Mesenchymal stem cell (in vitro differentiated cells and primary cell): Measurements from ENCODE around the gene SBNO2.

Source experiments
- DNase-seq: peaks from one replicate; pipeline ENCODE4 v3.0.0-alpha.2; 2013
- H2AFZ ChIP-seq: one replicate; pipeline ENCODE4 v1.6.1; 2013; ENCODE audit warnings: low read depth, mild to moderate bottlenecking, control low read depth, inconsistent platforms, low read length, moderate library complexity
- H2AK5ac ChIP-seq: 2 replicates; pipeline ENCODE4 v1.6.1; 2013; ENCODE audit warnings: low read length, moderate library complexity, mild to moderate bottlenecking, inconsistent platforms; ENCODE audit not compliant: severe bottlenecking
- H2BK120ac ChIP-seq: one replicate; pipeline ENCODE4 v1.6.1; 2013; ENCODE audit warnings: low read depth, mild to moderate bottlenecking, inconsistent platforms, low read length, moderate library complexity
- H2BK12ac ChIP-seq, 2 experiments: one replicate each; pipeline ENCODE4 v1.6.1; 2013; ENCODE audit warnings: inconsistent platforms in 2 of 2, low read length in 2 of 2, mild to moderate bottlenecking in 2 of 2, moderate library complexity in 2 of 2, control low read depth in 1 of 2
- H2BK15ac ChIP-seq: one replicate; pipeline ENCODE4 v1.6.1; 2013; ENCODE audit warnings: mild to moderate bottlenecking, low read depth, inconsistent platforms; ENCODE audit not compliant: poor library complexity, severe bottlenecking
- H2BK5ac ChIP-seq: 2 replicates; pipeline ENCODE4 v1.6.1; 2013; ENCODE audit warnings: low read depth, mild to moderate bottlenecking, low read length, control low read depth, inconsistent platforms; ENCODE audit not compliant: poor library complexity, severe bottlenecking
- H3K14ac ChIP-seq, 2 experiments: one replicate each; pipeline ENCODE4 v1.6.1; 2013; ENCODE audit warnings: inconsistent platforms in 2 of 2, low read length in 2 of 2, control low read depth in 1 of 2, mild to moderate bottlenecking in 1 of 2, moderate library complexity in 1 of 2
- H3K18ac ChIP-seq, 2 experiments: one replicate each; pipeline ENCODE4 v1.6.1; 2013; ENCODE audit warnings: inconsistent platforms in 2 of 2, low read length in 2 of 2, control low read depth in 1 of 2, low read depth in 1 of 2, mild to moderate bottlenecking in 1 of 2
- H3K23ac ChIP-seq, 2 experiments: one replicate each; pipeline ENCODE4 v1.6.1; 2013; ENCODE audit warnings: inconsistent platforms in 2 of 2, low read length in 2 of 2, mild to moderate bottlenecking in 2 of 2, moderate library complexity in 2 of 2, control low read depth in 1 of 2
- H3K27ac ChIP-seq: 2 replicates; pipeline ENCODE4 v1.5.1; 2013; ENCODE audit warnings: mild to moderate bottlenecking, moderate library complexity, low read length, control low read depth, inconsistent platforms; ENCODE audit not compliant: poor library complexity, severe bottlenecking
- H3K27me3 ChIP-seq, 2 experiments: 2 replicates each; pipeline versions ENCODE4 v1.6.1 to v1.7.0; 2013; ENCODE audit warnings: low read length in 2 of 2, mild to moderate bottlenecking in 2 of 2, moderate library complexity in 2 of 2, control low read depth in 1 of 2, inconsistent platforms in 1 of 2; ENCODE audit not compliant: control insufficient read depth in 1 of 2, insufficient read depth in 1 of 2
- H3K36me3 ChIP-seq, 2 experiments: 2 replicates each; pipeline versions ENCODE4 v1.6.1 to v1.7.0; 2013; ENCODE audit warnings: low read length in 2 of 2, control low read depth in 1 of 2, inconsistent platforms in 1 of 2, low read depth in 1 of 2, mild to moderate bottlenecking in 1 of 2; ENCODE audit not compliant: insufficient read depth in 2 of 2, control insufficient read depth in 1 of 2
- H3K4ac ChIP-seq, 2 experiments: one replicate each; pipeline ENCODE4 v1.6.1; 2013; ENCODE audit warnings: inconsistent platforms in 2 of 2, low read length in 2 of 2, mild to moderate bottlenecking in 2 of 2, moderate library complexity in 2 of 2, control low read depth in 1 of 2, low read depth in 1 of 2
- H3K4me1 ChIP-seq: 2 replicates; pipeline ENCODE4 v1.6.1; 2013; ENCODE audit warnings: low read depth, low read length, control low read depth; ENCODE audit not compliant: control insufficient read depth, insufficient read depth
- H3K4me2 ChIP-seq: 2 replicates; pipeline ENCODE4 v1.6.1; 2013; ENCODE audit warnings: low read length, mild to moderate bottlenecking, inconsistent platforms; ENCODE audit not compliant: poor library complexity, severe bottlenecking
- H3K4me3 ChIP-seq, 2 experiments: 2 replicates each; pipeline versions ENCODE4 v1.5.1 to v1.7.0; 2013; ENCODE audit warnings: low read length in 2 of 2, mild to moderate bottlenecking in 2 of 2, control low read depth in 1 of 2, low read depth in 1 of 2; ENCODE audit not compliant: insufficient read depth in 1 of 2
- H3K79me1 ChIP-seq: replicated peaks from 2 replicates; pipeline ENCODE4 v1.6.1; 2013; ENCODE audit warnings: mild to moderate bottlenecking, control low read depth, low read length, inconsistent platforms; ENCODE audit not compliant: poor library complexity, severe bottlenecking
- H3K9ac ChIP-seq: 2 replicates; pipeline ENCODE4 v1.7.0; 2013; ENCODE audit warnings: mild to moderate bottlenecking, low read length, moderate library complexity
- H3K9me3 ChIP-seq: 2 replicates; pipeline ENCODE4 v1.7.0; 2013; ENCODE audit warnings: mild to moderate bottlenecking, low read length; ENCODE audit not compliant: control insufficient read depth
- H4K8ac ChIP-seq: one replicate; pipeline ENCODE4 v1.6.1; 2013; ENCODE audit warnings: inconsistent platforms, mild to moderate bottlenecking, low read length, moderate library complexity
- H4K91ac ChIP-seq: one replicate; pipeline ENCODE4 v1.6.1; 2013; ENCODE audit warnings: mild to moderate bottlenecking, low read length, inconsistent platforms
- WGBS: methylation state at CpG from one replicate; pipeline ENCODE4 v1.1.7; 2013; ENCODE audit warnings: mixed read lengths; 5-methylcytosine and 5-hydroxymethylcytosine counted together

SBNO2 gene

GRCh38 chr19:1221904-1222255 lies 47.8 kb upstream of the SBNO2 start:
- Histone ChIP-seq H3K9ac (peak overlapping the region; percentile 36), H2BK120ac (no peak overlapping the region), H3K4me3 (no peak overlapping the region), H3K79me1 (peaks cover 44% of the 10 kb centered on the region), H3K36me3 (peaks cover 29 to 88% of the 10 kb centered on the region in 2 experiments), H3K4ac (no peak overlapping the region), H3K23ac (no peak overlapping the region), H3K4me1 (peaks cover 45% of the 10 kb centered on the region), H3K27ac (no peak overlapping the region), H3K27me3 (no peaks in the 10 kb centered on the region), H3K4me2 (no peak overlapping the region), H3K14ac (no peak overlapping the region), H2AFZ (no peak overlapping the region), H4K8ac (no peak overlapping the region), H2BK15ac (no peak overlapping the region), H2BK5ac (no peak overlapping the region), H4K91ac (no peak overlapping the region), H3K18ac (no peak overlapping the region), H3K9me3 (no peaks in the 10 kb centered on the region), H2AK5ac (peak overlapping the region; percentile 21), H2BK12ac (no peak overlapping the region)
- DNase-seq = no peak
- 94% methylated on average over 22 of the region's 22 CpGs for WGBS

GRCh38 chr19:1220976-1221903 lies 47.2 kb upstream of the SBNO2 start:
- Histone ChIP-seq H2AFZ (no peak overlapping the region), H2BK5ac (no peak overlapping the region), H3K4me1 (peaks cover 47% of the 10 kb centered on the region), H3K18ac (no peak overlapping the region), H3K79me1 (peaks cover 44% of the 10 kb centered on the region), H4K91ac (peak overlapping the region; percentile 58), H3K4me3 (no peak overlapping the region), H2BK15ac (no peak overlapping the region), H3K14ac (no peak overlapping the region), H2BK120ac (no peak overlapping the region), H3K9me3 (no peaks in the 10 kb centered on the region), H4K8ac (no peak overlapping the region), H3K23ac (no peak overlapping the region), H2AK5ac (peak overlapping the region; percentile 21), H2BK12ac (no peak overlapping the region), H3K36me3 (peaks cover 29 to 84% of the 10 kb centered on the region in 2 experiments), H3K4ac (peak overlapping the region in 1 of 2 experiments; percentile 59), H3K4me2 (no peak overlapping the region), H3K9ac (peak overlapping the region; percentile 36), H3K27ac (no peak overlapping the region), H3K27me3 (no peaks in the 10 kb centered on the region)
- DNase-seq = peak; percentile 72
- WGBS = 83% methylated on average over 37 of the region's 38 CpGs

- Histone ChIP-seq H3K14ac (no peak overlapping the region), H3K4ac (no peak overlapping the region), H3K18ac (no peak overlapping the region), H2BK120ac (no peak overlapping the region), H3K27me3 (no peaks in the 10 kb centered on the region), H3K36me3 (peaks cover 29 to 77% of the 10 kb centered on the region in 2 experiments), H2AK5ac (no peak overlapping the region), H2BK12ac (no peak overlapping the region), H4K8ac (no peak overlapping the region), H2AFZ (no peak overlapping the region), H3K4me3 (no peak overlapping the region), H3K79me1 (peaks cover 44% of the 10 kb centered on the region), H3K4me2 (no peak overlapping the region), H3K4me1 (peaks cover 42% of the 10 kb centered on the region), H2BK5ac (no peak overlapping the region), H2BK15ac (no peak overlapping the region), H3K9ac (no peak overlapping the region), H4K91ac (no peak overlapping the region), H3K23ac (no peak overlapping the region), H3K9me3 (no peaks in the 10 kb centered on the region), H3K27ac (no peak overlapping the region)
- DNase-seq = no peak
- WGBS = 94% methylated on average over 33 of the region's 33 CpGs
Observed at GRCh38 chr19:1220477-1220930, 46.4 kb upstream of the SBNO2 start.

- H3K14ac ChIP-seq = no peak overlapping the region
- no peaks in the 10 kb centered on the region for H3K9me3 ChIP-seq
- peaks cover 45% of the 10 kb centered on the region for H3K4me1 ChIP-seq
- H2BK12ac ChIP-seq = no peak overlapping the region
- no peak overlapping the region for H3K4me3 ChIP-seq
- DNase-seq = no peak
- H3K4me2 ChIP-seq = no peak overlapping the region
- WGBS = 96% methylated on average over 19 of the region's 19 CpGs
- H2BK120ac ChIP-seq = no peak overlapping the region
- H3K27me3 ChIP-seq = no peaks in the 10 kb centered on the region
- no peak overlapping the region for H3K9ac ChIP-seq
- no peak overlapping the region for H3K4ac ChIP-seq
- H4K91ac ChIP-seq = no peak overlapping the region
- H2BK15ac ChIP-seq = no peak overlapping the region
- H4K8ac ChIP-seq = no peak overlapping the region
- H3K36me3 ChIP-seq = peaks cover 29 to 80% of the 10 kb centered on the region in 2 experiments
- peaks cover 43% of the 10 kb centered on the region for H3K79me1 ChIP-seq
- H3K23ac ChIP-seq = no peak overlapping the region
- no peak overlapping the region for H2AK5ac ChIP-seq
- no peak overlapping the region for H2AFZ ChIP-seq
- no peak overlapping the region for H3K18ac ChIP-seq
- H2BK5ac ChIP-seq = no peak overlapping the region
- no peak overlapping the region for H3K27ac ChIP-seq
Observed at GRCh38 chr19:1219786-1220476, 45.9 kb upstream of the SBNO2 start.
